ENCODE data around the gene DACH2.

DACH2 gene

DNA sequence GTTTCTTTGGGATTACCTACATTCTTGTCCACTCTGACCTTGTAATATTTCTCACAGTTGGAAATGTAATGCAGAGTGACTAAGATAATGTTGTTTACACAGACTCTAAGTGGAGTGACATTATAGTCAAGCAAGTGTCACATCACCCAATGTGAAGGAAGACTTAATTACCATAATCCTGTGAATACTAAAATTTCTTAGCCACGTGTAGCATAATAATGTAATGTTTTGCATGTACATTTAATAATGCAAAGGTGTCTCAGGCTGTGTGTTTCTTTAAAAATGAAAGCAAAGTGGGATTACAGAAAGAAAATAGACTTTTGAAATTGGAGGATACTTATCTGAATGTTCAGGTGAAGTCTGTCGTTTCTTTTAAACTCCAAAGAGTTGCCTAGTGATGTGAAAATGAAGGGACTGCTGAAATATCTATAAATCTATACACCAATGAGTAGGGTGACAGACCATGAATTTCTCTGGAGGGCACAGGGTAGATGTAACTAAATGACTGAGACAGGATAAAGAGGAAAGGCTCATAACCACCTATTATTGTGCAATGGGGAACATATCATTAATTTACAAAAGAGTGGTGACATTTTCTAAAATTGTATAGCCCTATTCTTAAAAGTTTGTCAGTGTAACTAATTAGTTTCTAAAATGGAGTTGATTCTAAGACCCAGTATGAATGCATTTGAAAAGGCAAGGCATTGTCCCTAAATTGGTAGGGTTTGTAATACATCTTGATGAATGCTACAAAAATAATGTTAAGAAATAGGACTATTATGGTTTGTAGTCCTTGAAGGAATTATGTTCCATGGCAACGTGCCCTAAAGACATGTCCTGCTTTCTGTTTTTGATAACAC, 235.7 kb downstream of the DACH2 start:
- Histone ChIP-seq H3K27ac (ENCODE audit: low read depth, low read length) (no peak overlapping the region), H3F3A (ENCODE audit: control insufficient read depth, insufficient read depth) (no peaks in the 10 kb centered on the region), H3K9me2 (replicated peaks; ENCODE audit: control insufficient read depth, low read length) (no peaks in the 10 kb centered on the region), H3K79me2 (ENCODE audit: control insufficient read depth, low read length) (no peaks in the 10 kb centered on the region), H3K27me3 (ENCODE audit: control insufficient read depth, low read length) (no peaks in the 10 kb centered on the region), H3K4me2 (ENCODE audit: low read length) (no peak overlapping the region), H3K9me3 (ENCODE audit: control insufficient read depth, insufficient read depth, low read length) (no peaks in the 10 kb centered on the region), H4K20me1 (ENCODE audit: control insufficient read depth, insufficient read depth, low read depth, low read length) (no peaks in the 10 kb centered on the region), H3K4me1 (ENCODE audit: control insufficient read depth, low read length) (no peaks in the 10 kb centered on the region), H3K36me3 (ENCODE audit: control insufficient read depth, low read length) (no peaks in the 10 kb centered on the region), H3K4me3 (ENCODE audit: low read length) (no peak overlapping the region)
- TF ChIP-seq EZH2phosphoT487 (IDR thresholded peaks at IDR 0.05; ENCODE audit: borderline replicate concordance, low read length), result no peak
- TF ChIP-seq CTCF (IDR thresholded peaks at IDR 0.05; ENCODE audit: low read depth, low read length, poor library complexity, severe bottlenecking), result no peak

DNA sequence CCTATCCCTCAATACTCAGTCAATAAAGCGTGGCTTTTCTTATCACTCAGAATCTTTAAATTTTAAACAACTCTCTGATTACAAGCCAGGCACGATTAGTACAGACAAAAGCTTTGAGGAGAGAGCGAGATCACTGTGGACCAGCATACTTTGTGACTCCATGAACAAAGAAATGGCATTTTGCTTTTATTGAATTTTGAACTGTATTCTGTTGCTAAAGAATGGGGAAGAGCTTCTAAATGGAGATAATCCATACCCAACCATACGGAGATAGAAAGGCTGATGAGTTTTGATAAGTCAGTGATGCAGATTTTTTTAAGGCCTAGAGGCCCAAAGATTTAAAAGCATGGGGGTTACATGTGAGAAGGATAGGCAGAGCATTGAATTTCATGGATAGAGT, 259.1 kb downstream of the DACH2 start:
- no peak for TF ChIP-seq CTCF (IDR thresholded peaks at IDR 0.05; ENCODE audit: low read depth, low read length, poor library complexity, severe bottlenecking)
- no peak for TF ChIP-seq EZH2phosphoT487 (IDR thresholded peaks at IDR 0.05; ENCODE audit: borderline replicate concordance, low read length)
- Histone ChIP-seq H3K4me3 (ENCODE audit: low read length) (no peak overlapping the region), H3K9me3 (ENCODE audit: control insufficient read depth, insufficient read depth, low read length) (no peaks in the 10 kb centered on the region), H4K20me1 (ENCODE audit: control insufficient read depth, insufficient read depth, low read depth, low read length) (no peaks in the 10 kb centered on the region), H3K27me3 (ENCODE audit: control insufficient read depth, low read length) (no peaks in the 10 kb centered on the region), H3K79me2 (ENCODE audit: control insufficient read depth, low read length) (no peaks in the 10 kb centered on the region), H3K36me3 (ENCODE audit: control insufficient read depth, low read length) (no peaks in the 10 kb centered on the region), H3K27ac (ENCODE audit: low read depth, low read length) (no peak overlapping the region), H3K4me1 (ENCODE audit: control insufficient read depth, low read length) (no peaks in the 10 kb centered on the region), H3F3A (ENCODE audit: control insufficient read depth, insufficient read depth) (no peaks in the 10 kb centered on the region), H3K9me2 (replicated peaks; ENCODE audit: control insufficient read depth, low read length) (no peaks in the 10 kb centered on the region), H3K4me2 (ENCODE audit: low read length) (no peak overlapping the region)

GRCh38 chrX:86421771-86422170, 273.5 kb downstream of the DACH2 start:
- Histone ChIP-seq H3K4me3 (ENCODE audit: low read length) (no peak overlapping the region), H3K36me3 (ENCODE audit: control insufficient read depth, low read length) (no peaks in the 10 kb centered on the region), H3K79me2 (ENCODE audit: control insufficient read depth, low read length) (no peaks in the 10 kb centered on the region), H3K9me2 (replicated peaks; ENCODE audit: control insufficient read depth, low read length) (no peaks in the 10 kb centered on the region), H3K27me3 (ENCODE audit: control insufficient read depth, low read length) (no peaks in the 10 kb centered on the region), H3F3A (ENCODE audit: control insufficient read depth, insufficient read depth) (no peaks in the 10 kb centered on the region), H3K4me1 (ENCODE audit: control insufficient read depth, low read length) (no peaks in the 10 kb centered on the region), H3K27ac (ENCODE audit: low read depth, low read length) (no peak overlapping the region), H3K4me2 (ENCODE audit: low read length) (no peak overlapping the region), H4K20me1 (ENCODE audit: control insufficient read depth, insufficient read depth, low read depth, low read length) (no peaks in the 10 kb centered on the region), H3K9me3 (ENCODE audit: control insufficient read depth, insufficient read depth, low read length) (no peaks in the 10 kb centered on the region)
- TF ChIP-seq EZH2phosphoT487 (IDR thresholded peaks at IDR 0.05; ENCODE audit: borderline replicate concordance, low read length) (no peak), CTCF (IDR thresholded peaks at IDR 0.05; ENCODE audit: low read depth, low read length, poor library complexity, severe bottlenecking) (no peak)

All from DOHH2 (cell line).